Measurements from ENCODE around the gene GP1BB.
A peak's percentile ranks its signal among the peaks of the same experiment; 100 is the strongest.

The GP1BB gene

DNA sequence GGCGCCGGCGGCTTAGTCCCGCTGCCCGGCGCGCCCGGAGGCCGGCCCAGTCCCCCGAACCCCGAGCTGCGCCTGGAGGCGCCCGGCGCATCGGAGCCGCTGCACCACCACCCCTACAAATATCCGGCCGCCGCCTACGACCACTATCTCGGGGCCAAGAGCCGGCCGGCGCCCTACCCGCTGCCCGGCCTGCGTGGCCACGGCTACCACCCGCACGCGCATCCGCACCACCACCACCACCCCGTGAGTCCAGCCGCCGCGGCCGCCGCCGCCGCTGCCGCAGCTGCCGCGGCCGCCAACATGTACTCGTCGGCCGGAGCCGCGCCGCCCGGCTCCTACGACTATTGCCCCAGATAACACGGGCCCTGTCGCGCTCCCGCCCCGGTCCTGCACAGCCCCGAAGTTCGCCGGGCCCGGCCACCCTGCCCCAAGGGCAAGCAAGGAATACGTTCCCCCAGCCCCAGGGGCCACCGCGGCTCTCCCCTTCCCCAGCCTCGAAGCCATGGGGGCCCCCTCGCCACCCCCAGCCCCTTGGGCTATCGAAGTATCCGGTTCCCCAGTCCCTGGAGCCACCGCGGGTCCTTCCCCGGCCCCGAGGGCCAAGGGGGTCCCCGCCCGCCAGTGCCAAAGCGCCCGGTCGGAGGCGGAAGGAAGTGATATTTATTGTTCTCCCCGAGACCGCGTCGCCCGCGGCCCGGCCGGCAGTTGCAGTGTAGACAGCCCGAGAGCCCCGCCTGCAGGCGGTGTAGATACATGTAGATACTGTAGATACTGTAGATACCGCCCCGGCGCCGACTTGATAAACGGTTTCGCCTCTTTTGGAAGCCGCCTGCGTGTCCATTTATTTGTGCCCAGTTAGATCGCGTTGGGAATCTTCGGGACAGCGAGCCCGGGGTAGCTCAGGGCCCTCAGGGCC is 43.4 kb downstream of the GP1BB start:
- peak; percentile 31 for DNase-seq (ENCODE audit: low read depth)

DNA sequence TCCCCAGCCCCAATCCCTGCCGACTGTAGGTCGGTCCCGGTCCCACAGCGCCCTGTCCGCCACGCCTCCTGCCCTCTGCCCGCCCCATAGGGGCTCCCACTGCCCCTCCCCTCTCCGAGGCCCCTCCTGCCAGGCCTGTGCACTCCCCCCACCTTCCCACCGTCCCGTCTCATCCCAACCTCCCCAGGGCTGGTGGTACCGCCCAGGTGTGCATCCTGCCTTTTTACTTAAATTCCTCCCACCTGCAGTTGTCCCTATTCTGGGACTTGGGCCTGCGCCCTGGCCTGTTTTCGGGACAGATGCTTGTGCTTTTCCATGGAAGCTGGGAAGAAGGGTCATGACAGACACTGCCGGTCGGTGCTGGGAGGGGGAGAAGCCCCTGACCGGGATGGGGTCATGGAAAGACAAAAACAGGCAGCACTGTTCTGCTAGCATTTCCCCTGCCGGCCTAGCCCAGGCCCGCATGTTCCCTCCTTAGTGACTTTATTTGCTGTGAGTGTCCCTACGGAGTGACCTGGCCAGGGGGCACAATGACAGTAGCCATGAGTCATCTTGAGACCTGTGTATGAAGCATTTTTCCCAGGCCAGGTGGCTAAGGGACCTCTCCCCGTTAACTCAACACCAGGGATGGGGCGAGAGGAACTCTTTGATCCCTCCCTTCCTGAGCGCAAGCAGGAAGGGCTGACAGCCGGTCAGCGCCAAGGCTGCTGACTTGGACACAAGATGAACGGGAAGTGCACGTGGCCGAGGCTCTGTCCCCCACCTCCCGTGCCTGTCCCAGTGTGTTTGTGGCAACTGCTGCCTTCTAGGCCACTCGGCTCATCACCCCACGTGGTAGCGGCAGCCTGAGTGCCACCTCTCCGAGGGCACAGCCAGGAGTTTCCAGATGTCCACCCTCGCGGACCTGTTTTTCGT is 44.3 kb downstream of the GP1BB start:
- DNase-seq (ENCODE audit: low read depth), result no peak

DNA sequence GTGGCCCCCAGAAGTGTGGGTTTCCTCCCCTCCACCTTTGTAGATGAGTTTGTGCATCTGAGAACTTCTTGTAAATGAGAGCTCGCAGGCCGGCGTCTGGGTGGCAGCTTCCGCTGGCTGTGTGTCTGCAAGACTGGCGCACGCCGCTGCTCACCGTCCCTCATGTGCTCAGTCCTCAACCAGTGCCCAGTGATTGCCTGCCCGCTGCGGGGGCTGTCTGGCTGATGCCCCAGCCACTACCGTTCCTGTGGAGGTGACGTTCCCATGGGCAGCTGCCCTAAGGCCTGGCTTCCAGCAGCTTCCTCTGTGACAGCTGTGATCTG is 46.0 kb downstream of the GP1BB start:
- no peak for DNase-seq (ENCODE audit: low read depth)

DNA sequence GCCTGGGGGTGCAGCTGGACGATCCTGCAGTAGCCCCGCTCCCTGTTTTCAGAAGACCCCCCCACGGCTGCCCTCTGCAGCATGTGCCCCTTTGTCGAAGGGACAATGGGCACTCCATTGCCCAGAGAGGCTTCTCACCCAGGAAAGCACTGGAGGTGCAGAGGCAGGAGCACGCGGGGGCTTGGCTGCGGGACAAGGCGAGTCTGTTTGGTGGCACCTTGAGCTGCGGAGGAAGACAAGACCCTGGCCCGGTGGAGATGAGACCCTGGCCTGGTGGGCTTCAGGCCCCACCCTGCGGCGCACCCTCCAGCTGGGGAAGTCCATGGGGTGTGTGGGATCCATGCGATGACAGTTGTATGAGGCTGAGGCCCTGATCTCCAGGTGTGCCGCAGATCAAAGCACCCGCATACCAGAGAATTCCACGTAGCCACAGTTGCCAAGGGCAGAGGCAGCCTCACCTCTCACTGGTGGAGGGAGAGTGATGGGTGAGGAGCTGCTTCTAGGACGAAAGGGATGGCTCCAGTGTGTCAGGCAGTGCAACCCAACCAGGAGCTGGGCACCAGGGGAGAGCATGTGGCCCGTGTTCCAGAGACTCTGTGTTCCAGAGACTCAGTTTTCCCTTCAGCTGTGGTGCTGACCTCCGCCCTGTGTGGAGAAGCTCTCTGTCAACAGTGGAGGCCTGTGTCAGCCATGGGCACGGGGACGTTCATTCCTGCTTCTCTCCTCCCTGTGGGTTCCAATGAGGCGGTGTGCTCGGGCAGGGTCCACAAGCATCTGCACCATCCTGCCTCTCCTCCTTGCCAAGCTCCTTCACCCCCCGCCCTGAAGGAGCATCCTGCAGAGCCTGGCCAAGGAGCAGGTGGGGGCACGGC is 47.2 kb downstream of the GP1BB start:
- no peak for DNase-seq (ENCODE audit: low read depth)

DNA sequence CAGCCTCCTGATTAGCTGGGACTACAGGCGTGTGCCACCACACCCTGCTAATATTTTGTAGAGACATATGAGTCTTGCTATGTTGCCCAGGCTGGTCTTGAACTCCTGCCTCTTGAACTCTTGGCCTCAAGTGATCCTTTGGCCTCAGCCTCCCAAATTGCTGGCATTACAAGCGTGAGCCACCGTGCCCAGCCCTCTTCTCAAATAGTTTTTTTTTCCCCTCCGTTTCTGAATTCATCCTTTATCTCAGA is 49.0 kb downstream of the GP1BB start:
- no peak for DNase-seq (ENCODE audit: low read depth)

DNA sequence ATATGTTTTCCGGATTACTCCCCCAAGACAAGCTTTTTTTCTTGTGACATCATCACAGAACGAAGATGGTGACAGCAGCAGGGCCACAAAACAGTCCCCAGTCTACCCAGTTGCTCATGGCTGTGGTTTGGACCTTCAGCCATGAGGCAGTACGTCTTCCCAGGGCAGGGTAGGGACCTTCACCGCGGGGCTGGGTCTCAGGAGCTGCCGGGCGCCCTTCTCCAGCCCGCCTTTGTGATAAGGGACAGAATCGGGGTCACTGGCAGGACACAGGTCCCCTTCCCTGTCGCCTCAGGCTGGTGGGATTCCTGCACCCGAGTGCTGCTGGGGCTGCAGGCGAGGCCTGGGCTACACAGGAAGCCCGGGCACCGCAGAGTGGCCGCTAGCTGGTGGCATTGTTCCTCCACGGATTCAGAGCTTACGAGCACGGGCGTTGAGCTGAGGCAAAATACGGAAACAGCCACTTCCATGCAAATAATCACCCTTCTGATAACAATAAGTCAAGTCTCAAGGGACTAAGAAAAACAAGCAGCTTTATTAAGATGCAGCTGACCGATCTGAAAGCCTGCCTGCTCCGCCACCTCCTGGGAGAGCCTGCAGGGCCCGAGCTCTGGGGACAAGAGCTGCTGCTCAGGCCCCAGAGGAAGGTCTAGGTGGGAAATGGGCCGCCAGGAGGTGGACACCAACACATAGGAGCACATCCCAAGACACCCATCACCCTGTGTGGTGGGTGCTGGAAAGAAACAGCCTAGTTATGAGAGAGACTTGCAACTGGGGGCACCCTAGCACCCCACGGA is 49.5 kb downstream of the GP1BB start:
- no peak for DNase-seq (ENCODE audit: low read depth)

DNA sequence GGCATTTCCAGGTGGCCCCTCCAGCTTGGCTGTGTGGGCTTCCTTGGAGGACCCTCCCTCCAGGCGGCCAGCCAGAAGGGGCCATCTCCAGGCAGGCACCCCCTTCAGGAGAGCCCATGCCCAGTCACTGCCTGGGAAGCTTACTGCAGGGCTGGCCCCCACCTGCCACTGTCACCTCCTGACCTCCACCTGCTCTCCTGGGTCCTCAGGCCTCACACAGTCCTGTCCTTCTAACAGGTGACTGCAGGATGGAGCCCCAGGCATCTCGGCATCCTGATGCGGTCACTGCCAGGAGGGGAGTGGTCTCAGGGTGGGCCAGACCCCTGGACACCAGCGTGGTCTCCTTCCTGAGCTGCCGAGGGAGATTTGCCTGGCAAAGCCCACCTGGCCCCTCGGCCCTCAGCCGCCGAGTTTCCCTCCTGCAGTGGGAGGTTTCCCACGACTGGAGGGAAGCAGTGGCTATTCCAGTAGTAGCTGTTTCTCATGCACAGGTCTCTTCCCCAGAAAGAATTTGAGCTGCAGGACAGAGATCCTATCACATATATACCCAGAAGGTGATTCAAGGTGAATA is 50.2 kb downstream of the GP1BB start:
- no peak for DNase-seq (ENCODE audit: low read depth)

Data from stimulated activated CD4-positive, alpha-beta T cell treated with anti-CD3 and anti-CD28 coated beads, Interleukin-2, amount 100 ng/mL, for 4 hours (primary cell).